Astrocyte (in vitro differentiated cells and primary cell): ENCODE measurements around the gene SAG.

Experiments
- EZH2 ChIP-seq: IDR thresholded peaks from 2 replicates; pipeline ENCODE4 v1.6.1; 2012; ENCODE audit warnings: mild to moderate bottlenecking, low read length, inconsistent platforms; ENCODE audit not compliant: insufficient read depth
- TF ChIP-seq, protein P1 (sequence below): IDR thresholded peaks from 2 replicates; pipeline ENCODE4 v1.5.1; 2011; ENCODE audit warnings: low read depth, mild to moderate bottlenecking, inconsistent platforms, low read length, moderate library complexity; ENCODE audit not compliant: insufficient read depth

DNA sequence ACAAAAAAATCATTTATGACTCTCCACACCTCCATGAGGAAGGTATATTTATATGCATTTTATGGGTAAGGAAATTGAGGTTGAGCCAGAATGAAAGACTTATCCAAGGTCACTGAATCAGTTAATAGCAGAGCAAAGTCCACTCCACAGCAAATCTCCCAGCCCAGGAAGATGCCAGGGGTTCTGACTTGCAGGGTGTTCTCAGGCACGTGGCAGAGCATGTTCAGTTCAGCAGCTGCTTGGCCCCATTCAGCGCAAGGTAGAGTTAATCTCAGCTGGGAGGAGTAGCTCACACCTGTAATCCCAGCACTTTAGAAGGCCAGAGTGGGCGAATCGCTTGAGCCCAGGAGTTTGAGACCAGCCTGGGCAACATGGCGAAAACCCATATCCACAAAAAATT, 28.9 kb downstream of the SAG start:
- TF ChIP-seq, protein P1, sequence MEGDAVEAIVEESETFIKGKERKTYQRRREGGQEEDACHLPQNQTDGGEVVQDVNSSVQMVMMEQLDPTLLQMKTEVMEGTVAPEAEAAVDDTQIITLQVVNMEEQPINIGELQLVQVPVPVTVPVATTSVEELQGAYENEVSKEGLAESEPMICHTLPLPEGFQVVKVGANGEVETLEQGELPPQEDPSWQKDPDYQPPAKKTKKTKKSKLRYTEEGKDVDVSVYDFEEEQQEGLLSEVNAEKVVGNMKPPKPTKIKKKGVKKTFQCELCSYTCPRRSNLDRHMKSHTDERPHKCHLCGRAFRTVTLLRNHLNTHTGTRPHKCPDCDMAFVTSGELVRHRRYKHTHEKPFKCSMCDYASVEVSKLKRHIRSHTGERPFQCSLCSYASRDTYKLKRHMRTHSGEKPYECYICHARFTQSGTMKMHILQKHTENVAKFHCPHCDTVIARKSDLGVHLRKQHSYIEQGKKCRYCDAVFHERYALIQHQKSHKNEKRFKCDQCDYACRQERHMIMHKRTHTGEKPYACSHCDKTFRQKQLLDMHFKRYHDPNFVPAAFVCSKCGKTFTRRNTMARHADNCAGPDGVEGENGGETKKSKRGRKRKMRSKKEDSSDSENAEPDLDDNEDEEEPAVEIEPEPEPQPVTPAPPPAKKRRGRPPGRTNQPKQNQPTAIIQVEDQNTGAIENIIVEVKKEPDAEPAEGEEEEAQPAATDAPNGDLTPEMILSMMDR: no peak
- no peak for TF ChIP-seq EZH2
